ENCODE data around the gene TRAPPC10.
A peak's percentile ranks its signal among the peaks of the same experiment; 100 is the strongest.

TRAPPC10 gene

DNA sequence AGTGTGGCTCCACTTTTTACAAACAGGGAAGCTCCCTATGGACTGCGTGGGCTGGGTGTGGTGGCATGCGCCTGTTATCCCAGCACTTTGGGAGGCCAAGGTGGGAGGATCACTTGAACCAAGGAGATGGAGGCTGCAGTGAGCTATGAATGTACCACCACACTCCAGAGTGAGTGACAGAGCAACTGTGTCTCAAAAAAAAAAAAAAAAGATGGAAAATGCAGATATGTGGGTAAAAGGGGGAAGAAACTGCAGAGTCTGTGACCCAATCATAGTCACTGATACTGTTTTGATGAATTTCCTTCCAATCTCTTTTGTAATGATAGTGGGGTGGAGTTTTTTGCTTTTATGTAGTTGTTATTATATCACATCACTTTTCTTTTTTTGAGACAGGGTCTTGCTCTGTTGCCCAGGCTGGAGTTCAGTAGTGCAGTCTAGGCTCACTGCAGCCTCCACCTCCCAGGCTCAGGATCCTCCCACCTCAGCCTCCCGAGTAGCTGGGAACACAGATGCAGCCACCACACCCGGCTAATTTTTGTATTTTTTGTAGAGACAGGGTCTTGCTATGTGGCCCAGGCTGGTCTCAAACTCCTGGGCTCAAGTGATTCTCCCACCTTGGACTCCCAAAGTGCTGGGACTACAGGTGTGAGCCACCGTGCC lies 8.7 kb upstream of the TRAPPC10 start:
- Histone ChIP-seq H3K4me3 (ENCODE audit: low read depth in 1 of 2, low read length in 2 of 2) (no peak overlapping the region), H3K27ac (ENCODE audit: low read depth, low read length) (no peak overlapping the region), H3K36me3 (ENCODE audit: control insufficient read depth in 1 of 2, insufficient read depth in 2 of 2, low read length in 2 of 2) (no peaks in the 10 kb centered on the region)

DNA sequence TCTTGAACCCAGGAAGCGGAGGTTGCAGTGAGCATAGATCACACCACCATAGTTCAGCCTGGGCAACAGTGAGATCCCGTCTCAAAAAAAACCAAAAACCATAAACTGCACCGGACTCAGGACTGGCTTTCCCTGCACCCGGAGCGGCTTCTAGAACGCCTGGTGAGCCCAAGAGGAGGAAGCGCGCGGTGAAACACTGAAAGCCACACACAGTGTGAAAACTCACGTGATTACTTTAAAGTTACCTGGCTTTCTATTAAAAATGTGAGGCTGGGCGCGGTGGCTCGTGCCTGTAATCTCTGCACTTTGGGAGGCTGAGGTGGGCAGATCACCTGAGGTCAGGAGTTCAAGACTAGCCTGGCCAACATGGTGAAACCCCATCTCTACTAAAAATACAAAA lies 7.0 kb upstream of the TRAPPC10 start:
- no peaks in the 10 kb centered on the region for H3K36me3 ChIP-seq (ENCODE audit: control insufficient read depth in 1 of 2, insufficient read depth in 2 of 2, low read length in 2 of 2)
- H3K27ac ChIP-seq (ENCODE audit: low read depth, low read length): no peak overlapping the region
- H3K9ac ChIP-seq (ENCODE audit: low read depth in 1 of 2, low read length in 2 of 2): no peak overlapping the region
- H3K9me3 ChIP-seq (ENCODE audit: control insufficient read depth in 1 of 2, low read length in 2 of 2): no peaks in the 10 kb centered on the region
- H3K27me3 ChIP-seq (ENCODE audit: control insufficient read depth in 1 of 2, insufficient read depth in 2 of 2, low read length in 2 of 2): no peaks in the 10 kb centered on the region
- no peak overlapping the region for H3K4me3 ChIP-seq (ENCODE audit: low read depth in 1 of 2, low read length in 2 of 2)
- H3K4me1 ChIP-seq (ENCODE audit: control insufficient read depth in 1 of 2, insufficient read depth in 2 of 2, low read length in 2 of 2): no peaks in the 10 kb centered on the region

More for the DNA sequence above, 8.7 kb upstream of the TRAPPC10 start:
- H3K9ac ChIP-seq (ENCODE audit: low read depth in 1 of 2, low read length in 2 of 2): no peak overlapping the region
- H3K27me3 ChIP-seq (ENCODE audit: control insufficient read depth in 1 of 2, insufficient read depth in 2 of 2, low read length in 2 of 2): no peaks in the 10 kb centered on the region
- no peaks in the 10 kb centered on the region for H3K9me3 ChIP-seq (ENCODE audit: control insufficient read depth in 1 of 2, low read length in 2 of 2)
- no peaks in the 10 kb centered on the region for H3K4me1 ChIP-seq (ENCODE audit: control insufficient read depth in 1 of 2, insufficient read depth in 2 of 2, low read length in 2 of 2)

DNA sequence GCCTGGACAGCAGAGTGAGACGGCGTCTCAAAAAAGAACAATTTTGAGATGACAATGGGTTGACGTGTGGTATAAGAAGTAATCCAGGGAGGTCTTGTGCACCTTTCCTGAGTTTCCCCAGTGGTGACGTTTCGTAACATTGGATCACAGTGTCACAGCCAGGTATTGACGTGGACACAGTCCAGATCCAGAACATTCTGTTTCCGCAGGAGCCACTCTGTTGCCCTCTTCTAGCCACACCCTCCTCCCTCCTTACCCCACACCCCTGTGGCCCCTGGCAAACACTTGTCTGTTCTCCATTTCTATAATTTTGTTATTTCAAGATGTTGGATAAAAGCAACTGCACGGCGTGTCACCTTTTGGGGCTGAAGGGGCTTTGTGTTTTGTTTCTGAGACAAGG lies 6.5 kb upstream of the TRAPPC10 start:
- H3K27ac ChIP-seq (ENCODE audit: low read depth, low read length): no peak overlapping the region
- no peak overlapping the region for H3K4me3 ChIP-seq (ENCODE audit: low read depth in 1 of 2, low read length in 2 of 2)
- no peaks in the 10 kb centered on the region for H3K4me1 ChIP-seq (ENCODE audit: control insufficient read depth in 1 of 2, insufficient read depth in 2 of 2, low read length in 2 of 2)
- no peaks in the 10 kb centered on the region for H3K9me3 ChIP-seq (ENCODE audit: control insufficient read depth in 1 of 2, low read length in 2 of 2)
- no peaks in the 10 kb centered on the region for H3K27me3 ChIP-seq (ENCODE audit: control insufficient read depth in 1 of 2, insufficient read depth in 2 of 2, low read length in 2 of 2)
- no peak overlapping the region for H3K9ac ChIP-seq (ENCODE audit: low read depth in 1 of 2, low read length in 2 of 2)
- no peaks in the 10 kb centered on the region for H3K36me3 ChIP-seq (ENCODE audit: control insufficient read depth in 1 of 2, insufficient read depth in 2 of 2, low read length in 2 of 2)

DNA sequence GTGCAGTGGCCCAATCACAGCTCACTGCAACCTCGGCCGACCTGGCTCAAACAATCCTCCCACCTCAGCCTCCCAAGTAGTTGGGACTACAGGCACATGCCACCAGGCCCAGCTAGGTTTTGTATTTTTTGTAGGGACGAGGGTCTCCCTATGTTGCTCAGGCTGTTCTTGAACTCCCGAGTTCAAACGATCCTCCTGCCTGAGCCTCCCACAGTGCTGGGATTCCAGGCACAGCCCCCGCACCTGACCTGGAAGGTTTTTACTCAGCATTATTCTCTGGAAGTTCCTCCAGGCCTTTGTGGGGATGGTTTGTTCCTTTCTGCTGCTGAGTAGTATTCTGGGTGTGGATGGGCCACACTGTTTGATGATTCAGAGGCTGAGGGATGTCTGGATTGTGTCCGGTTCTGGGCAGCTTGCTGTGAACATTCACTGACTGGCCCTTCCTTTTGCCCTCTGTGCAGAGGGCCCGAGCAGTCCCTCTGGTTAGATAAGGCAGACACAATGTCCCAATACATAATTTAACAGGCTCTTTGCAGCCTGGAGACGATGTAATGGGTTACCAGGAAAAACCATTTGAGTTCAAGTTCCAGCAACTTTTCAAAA lies 6.0 kb upstream of the TRAPPC10 start:
- no peaks in the 10 kb centered on the region for H3K27me3 ChIP-seq (ENCODE audit: control insufficient read depth in 1 of 2, insufficient read depth in 2 of 2, low read length in 2 of 2)
- H3K9me3 ChIP-seq (ENCODE audit: control insufficient read depth in 1 of 2, low read length in 2 of 2): no peaks in the 10 kb centered on the region
- peaks cover 2 to 3% of the 10 kb centered on the region in 2 donors for H3K4me1 ChIP-seq (ENCODE audit: control insufficient read depth in 1 of 2, insufficient read depth in 2 of 2, low read length in 2 of 2)
- no peak overlapping the region for H3K9ac ChIP-seq (ENCODE audit: low read depth in 1 of 2, low read length in 2 of 2)
- no peak overlapping the region for H3K4me3 ChIP-seq (ENCODE audit: low read depth in 1 of 2, low read length in 2 of 2)
- no peak overlapping the region for H3K27ac ChIP-seq (ENCODE audit: low read depth, low read length)
- no peaks in the 10 kb centered on the region for H3K36me3 ChIP-seq (ENCODE audit: control insufficient read depth in 1 of 2, insufficient read depth in 2 of 2, low read length in 2 of 2)

DNA sequence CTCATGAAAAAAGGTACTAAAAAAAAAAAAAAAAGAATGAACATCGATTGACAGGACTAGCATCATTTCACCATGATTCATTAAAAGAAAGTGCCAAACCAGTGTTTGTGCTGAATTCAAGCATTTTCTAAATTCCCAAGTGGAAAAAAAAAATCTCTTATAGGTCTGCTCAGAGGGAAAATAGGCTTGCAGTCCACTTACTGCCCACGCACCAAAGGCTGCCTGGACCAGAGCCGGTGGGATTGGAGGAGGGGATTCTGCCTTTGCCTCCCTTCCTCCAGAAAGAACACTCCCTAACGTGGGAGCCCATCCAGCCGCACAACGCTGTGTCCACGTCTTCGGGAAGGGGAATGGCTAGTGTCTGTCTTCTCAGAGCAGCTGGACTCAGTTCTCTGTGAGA lies 5.5 kb upstream of the TRAPPC10 start:
- Histone ChIP-seq H3K9ac (ENCODE audit: low read depth in 1 of 2, low read length in 2 of 2) (no peak overlapping the region), H3K36me3 (ENCODE audit: control insufficient read depth in 1 of 2, insufficient read depth in 2 of 2, low read length in 2 of 2) (no peaks in the 10 kb centered on the region), H3K27me3 (ENCODE audit: control insufficient read depth in 1 of 2, insufficient read depth in 2 of 2, low read length in 2 of 2) (no peaks in the 10 kb centered on the region), H3K4me1 (ENCODE audit: control insufficient read depth in 1 of 2, insufficient read depth in 2 of 2, low read length in 2 of 2) (peaks cover 4 to 5% of the 10 kb centered on the region in 2 donors), H3K27ac (ENCODE audit: low read depth, low read length) (no peak overlapping the region), H3K9me3 (ENCODE audit: control insufficient read depth in 1 of 2, low read length in 2 of 2) (no peaks in the 10 kb centered on the region), H3K4me3 (ENCODE audit: low read depth in 1 of 2, low read length in 2 of 2) (no peak overlapping the region)

DNA sequence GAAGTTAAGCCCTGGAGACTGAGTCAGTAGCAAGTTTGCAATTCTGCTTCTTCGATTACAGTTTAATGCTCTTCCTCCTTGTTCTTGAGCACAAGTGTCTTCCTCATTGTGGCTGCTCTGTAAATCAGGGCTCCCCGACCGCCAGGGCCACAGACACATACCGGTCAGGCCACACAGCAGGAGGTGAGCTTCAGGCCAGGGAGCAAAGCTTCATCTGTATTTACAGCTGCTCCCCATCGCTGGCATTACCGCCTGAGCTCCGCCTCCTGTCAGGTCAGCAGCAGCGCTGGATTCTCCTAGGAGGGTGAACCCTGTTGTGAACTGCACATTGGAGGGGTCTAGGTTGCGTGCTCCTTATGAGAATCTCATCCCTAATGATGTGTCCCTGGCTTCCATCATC lies 1.7 kb upstream of the TRAPPC10 start:
- H3K4me1 ChIP-seq (ENCODE audit: control insufficient read depth in 1 of 2, insufficient read depth in 2 of 2, low read length in 2 of 2): peaks cover 16 to 22% of the 10 kb centered on the region in 2 donors
- H3K36me3 ChIP-seq (ENCODE audit: control insufficient read depth in 1 of 2, insufficient read depth in 2 of 2, low read length in 2 of 2): no peaks in the 10 kb centered on the region
- no peaks in the 10 kb centered on the region for H3K9me3 ChIP-seq (ENCODE audit: control insufficient read depth in 1 of 2, low read length in 2 of 2)
- H3K4me3 ChIP-seq (ENCODE audit: low read depth in 1 of 2, low read length in 2 of 2): no peak overlapping the region
- no peak overlapping the region for H3K27ac ChIP-seq (ENCODE audit: low read depth, low read length)
- H3K9ac ChIP-seq (ENCODE audit: low read depth in 1 of 2, low read length in 2 of 2): no peak overlapping the region
- no peaks in the 10 kb centered on the region for H3K27me3 ChIP-seq (ENCODE audit: control insufficient read depth in 1 of 2, insufficient read depth in 2 of 2, low read length in 2 of 2)

DNA sequence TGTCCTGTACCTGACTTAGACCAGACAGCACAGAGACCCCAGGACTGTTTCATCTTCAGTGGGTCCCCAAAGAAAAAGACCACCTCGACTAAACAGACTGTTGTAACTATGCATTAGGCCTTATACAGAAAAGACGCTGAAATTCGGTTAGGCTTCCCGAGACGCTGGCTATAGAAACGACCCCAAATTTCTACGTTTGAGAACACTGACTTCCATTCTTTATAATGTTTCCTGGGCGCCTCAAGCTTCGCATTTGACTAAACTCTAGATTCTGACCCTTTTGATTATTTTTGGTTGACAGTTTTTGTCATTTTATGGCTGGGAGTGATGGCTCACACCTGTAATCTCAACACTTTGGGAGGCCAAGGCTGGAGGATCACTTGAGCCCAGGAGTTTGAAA lies 986 bp upstream of the TRAPPC10 start:
- Histone ChIP-seq H3K27ac (ENCODE audit: low read depth, low read length) (no peak overlapping the region), H3K4me1 (ENCODE audit: control insufficient read depth in 1 of 2, insufficient read depth in 2 of 2, low read length in 2 of 2) (peaks cover 16 to 22% of the 10 kb centered on the region in 2 donors), H3K9me3 (ENCODE audit: control insufficient read depth in 1 of 2, low read length in 2 of 2) (no peaks in the 10 kb centered on the region), H3K4me3 (ENCODE audit: low read depth in 1 of 2, low read length in 2 of 2) (peak overlapping the region in 1 of 2 donors; percentile 70), H3K27me3 (ENCODE audit: control insufficient read depth in 1 of 2, insufficient read depth in 2 of 2, low read length in 2 of 2) (no peaks in the 10 kb centered on the region), H3K9ac (ENCODE audit: low read depth in 1 of 2, low read length in 2 of 2) (peak overlapping the region; percentile 69 to 71), H3K36me3 (ENCODE audit: control insufficient read depth in 1 of 2, insufficient read depth in 2 of 2, low read length in 2 of 2) (no peaks in the 10 kb centered on the region)

DNA sequence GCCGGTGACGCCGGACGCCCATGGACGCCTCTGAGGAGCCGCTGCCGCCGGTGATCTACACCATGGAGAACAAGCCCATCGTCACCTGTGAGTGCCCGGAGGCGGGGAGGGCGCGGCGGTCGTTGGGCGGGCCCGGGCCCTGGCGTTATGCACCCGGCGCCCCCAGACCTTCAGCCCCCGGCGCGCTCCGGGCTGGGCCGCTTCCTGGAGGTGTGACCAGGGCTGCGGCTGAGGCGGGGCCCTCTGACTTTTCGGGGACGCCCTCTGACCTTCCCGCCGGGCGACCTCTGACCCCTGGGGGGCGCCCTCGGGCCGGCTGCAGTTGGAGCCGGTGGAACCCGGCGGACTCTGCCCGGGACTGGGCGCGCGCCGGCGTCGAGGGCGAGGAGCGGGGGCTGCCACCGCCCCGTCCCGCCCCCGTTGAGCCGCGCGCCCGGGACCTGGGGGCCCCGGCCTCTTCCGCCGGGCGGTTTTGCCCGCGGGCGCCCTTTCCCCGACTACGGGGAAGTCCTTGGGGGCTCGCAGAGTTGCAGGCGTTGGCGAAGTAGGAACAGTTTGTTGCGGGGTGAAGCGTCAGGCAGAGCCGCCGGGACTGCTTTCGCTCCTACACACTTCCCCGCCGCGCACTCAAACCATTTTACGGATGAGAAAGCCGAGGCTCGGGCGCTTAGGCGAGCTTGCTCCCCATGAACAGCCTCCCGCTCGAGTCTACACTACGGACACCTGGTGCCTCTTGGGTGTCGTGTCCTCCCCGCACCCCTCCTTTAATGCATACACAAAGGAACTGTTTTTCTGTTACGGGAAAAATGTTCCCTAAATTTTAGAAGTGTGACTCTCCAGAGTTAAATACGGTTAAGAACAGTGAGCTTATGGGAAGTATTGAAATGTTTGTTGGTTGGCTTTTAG lies 618 bp downstream of the TRAPPC10 start:
- peak overlapping the region; percentile 66 to 75 for H3K9ac ChIP-seq (ENCODE audit: low read depth in 1 of 2, low read length in 2 of 2)
- peaks cover 16 to 22% of the 10 kb centered on the region in 2 donors for H3K4me1 ChIP-seq (ENCODE audit: control insufficient read depth in 1 of 2, insufficient read depth in 2 of 2, low read length in 2 of 2)
- H3K36me3 ChIP-seq (ENCODE audit: control insufficient read depth in 1 of 2, insufficient read depth in 2 of 2, low read length in 2 of 2): no peaks in the 10 kb centered on the region

DNA sequence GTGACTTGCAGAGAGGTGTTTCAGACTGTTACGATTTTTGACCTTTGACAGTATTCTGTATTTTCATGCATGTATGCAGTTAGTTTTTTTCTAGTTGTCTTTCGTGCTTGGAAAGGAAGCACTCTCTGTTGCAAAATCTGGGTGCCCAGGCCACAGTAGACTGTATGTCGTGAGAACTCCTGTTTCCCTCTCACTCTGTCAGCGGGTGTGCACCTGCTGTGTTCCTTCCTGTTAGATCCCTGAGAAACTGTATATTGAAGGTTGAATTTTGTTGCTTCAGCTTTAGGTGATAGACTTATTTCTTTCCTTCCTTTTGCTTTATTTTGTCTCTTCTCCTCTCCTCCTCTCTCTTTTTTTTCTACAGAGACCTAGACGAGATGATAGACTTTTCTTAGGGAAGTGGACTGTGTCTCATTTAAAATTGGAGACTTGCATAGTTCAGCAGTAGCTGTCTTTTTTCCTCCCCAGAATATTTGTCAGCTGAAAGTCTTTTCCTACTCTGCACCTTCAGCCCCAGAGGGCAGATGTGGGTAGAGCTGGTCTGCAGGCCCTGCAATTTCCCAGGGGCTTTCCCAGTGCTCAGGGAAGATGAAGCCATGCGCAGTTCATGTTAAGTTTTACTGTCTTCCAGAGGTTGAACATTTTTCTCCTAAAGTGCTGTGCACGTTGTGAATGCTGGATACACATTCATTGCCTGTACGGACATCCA lies 1.4 kb downstream of the TRAPPC10 start:
- no peak overlapping the region for H3K27ac ChIP-seq (ENCODE audit: low read depth, low read length)
- H3K9me3 ChIP-seq (ENCODE audit: control insufficient read depth in 1 of 2, low read length in 2 of 2): no peaks in the 10 kb centered on the region
- H3K36me3 ChIP-seq (ENCODE audit: control insufficient read depth in 1 of 2, insufficient read depth in 2 of 2, low read length in 2 of 2): no peaks in the 10 kb centered on the region
- H3K9ac ChIP-seq (ENCODE audit: low read depth in 1 of 2, low read length in 2 of 2): peak overlapping the region; percentile 66 to 75
- H3K27me3 ChIP-seq (ENCODE audit: control insufficient read depth in 1 of 2, insufficient read depth in 2 of 2, low read length in 2 of 2): no peaks in the 10 kb centered on the region
- peaks cover 16 to 22% of the 10 kb centered on the region in 2 donors for H3K4me1 ChIP-seq (ENCODE audit: control insufficient read depth in 1 of 2, insufficient read depth in 2 of 2, low read length in 2 of 2)
- peak overlapping the region; percentile 77 to 79 for H3K4me3 ChIP-seq (ENCODE audit: low read depth in 1 of 2, low read length in 2 of 2)

More for the DNA sequence above, 618 bp downstream of the TRAPPC10 start:
- H3K27ac ChIP-seq (ENCODE audit: low read depth, low read length): peak overlapping the region; percentile 92
- H3K9me3 ChIP-seq (ENCODE audit: control insufficient read depth in 1 of 2, low read length in 2 of 2): no peaks in the 10 kb centered on the region
- H3K27me3 ChIP-seq (ENCODE audit: control insufficient read depth in 1 of 2, insufficient read depth in 2 of 2, low read length in 2 of 2): no peaks in the 10 kb centered on the region
- peak overlapping the region; percentile 77 to 79 for H3K4me3 ChIP-seq (ENCODE audit: low read depth in 1 of 2, low read length in 2 of 2)
